GM18861 (cell line): Measurements from ENCODE around the gene STAMBP.
"Not testable (repeated sequence)": the region's sequence is repeated elsewhere in the genome, so short reads cannot be mapped to it uniquely, and the experiment has no call there.

ENCODE experiments used
- ATAC-seq: cut with Tn5 transposase; IDR thresholded peaks from one replicate; pipeline ENCODE4 v1.9.1; 2021; ENCODE audit not compliant: unreplicated experiment

Gene STAMBP

DNA sequence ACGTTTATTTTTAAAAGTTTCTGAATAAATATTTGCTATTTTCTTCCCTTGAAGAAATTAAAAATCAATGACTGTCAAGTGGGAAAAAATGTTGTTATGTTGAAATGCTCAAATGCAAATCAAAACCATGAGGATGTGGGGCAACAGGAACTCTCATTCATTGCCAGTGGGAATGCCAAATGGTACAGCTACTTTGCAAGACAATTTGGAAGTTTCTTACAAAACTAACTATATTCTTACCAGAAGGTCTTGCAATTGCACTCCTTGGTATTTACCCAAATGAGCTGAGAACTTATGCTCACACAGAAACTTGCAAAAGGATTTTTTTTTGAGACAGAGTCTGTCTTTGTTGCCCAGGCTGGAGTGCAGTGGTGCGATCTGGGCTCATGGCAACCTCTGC lies 56.6 kb downstream of the STAMBP start:
- ATAC-seq: no peak

- ATAC-seq: no peak
Measured at GRCh38 chr2:73886357-73886756, 57.6 kb downstream of the STAMBP start.

DNA sequence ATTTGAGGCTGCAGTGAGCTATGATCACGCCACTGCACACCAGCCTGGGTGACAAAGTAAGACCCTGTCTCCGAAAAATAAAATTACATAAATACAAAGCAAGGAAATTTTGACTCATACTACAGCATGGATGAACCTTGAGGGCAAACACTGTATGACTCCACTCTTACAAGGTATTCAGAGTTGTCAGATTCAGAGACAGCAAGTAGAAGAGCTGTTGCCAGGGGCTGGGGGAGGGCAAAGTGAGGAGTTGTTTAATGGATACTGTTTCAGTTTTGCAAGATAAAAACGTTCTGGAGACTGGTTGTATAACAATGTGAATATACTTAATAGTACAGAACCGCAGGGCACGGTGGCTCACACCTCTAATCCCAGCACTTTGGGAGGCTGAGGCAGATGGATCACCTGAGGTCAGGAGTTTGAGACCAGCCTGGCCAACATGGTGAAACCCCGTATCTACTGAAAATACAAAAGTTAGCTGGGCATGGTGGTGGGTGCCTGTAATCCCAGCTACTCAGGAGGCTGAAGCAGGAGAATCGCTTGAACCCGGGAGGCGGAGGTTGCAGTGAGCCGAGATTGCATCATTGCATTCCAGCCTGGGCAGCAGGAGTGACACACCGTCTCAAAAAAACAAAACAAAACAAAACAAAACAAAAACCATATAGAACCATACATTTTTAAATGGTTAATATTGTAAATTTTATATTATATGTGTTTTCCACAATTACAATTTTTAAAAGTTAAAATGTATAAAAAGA lies 59.0 kb downstream of the STAMBP start:
- not testable (repeated sequence) for ATAC-seq

DNA sequence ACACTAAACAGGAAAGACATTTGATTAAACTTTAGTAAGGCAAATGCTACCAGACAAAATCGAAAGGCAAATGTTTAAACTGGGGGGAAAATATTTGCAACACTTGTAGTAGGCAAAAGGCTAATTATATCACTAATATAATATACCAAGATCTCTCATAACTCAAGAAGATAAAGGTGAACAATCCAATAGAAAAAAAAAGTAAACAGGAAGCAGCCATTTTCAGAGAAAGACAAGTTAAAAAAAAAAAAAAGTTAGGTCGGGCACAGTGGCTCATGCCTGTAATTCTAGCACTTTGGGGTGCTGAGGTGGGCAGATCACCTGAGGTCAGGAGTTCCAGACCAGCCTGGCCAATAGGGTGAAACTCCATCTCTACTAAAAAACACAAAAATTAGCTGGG lies 59.6 kb downstream of the STAMBP start:
- no peak for ATAC-seq

- no peak for ATAC-seq
Measured at GRCh38 chr2:73889206-73889605, 60.4 kb downstream of the STAMBP start.

- ATAC-seq: no peak
Measured at GRCh38 chr2:73890301-73891092, 61.7 kb downstream of the STAMBP start.

DNA sequence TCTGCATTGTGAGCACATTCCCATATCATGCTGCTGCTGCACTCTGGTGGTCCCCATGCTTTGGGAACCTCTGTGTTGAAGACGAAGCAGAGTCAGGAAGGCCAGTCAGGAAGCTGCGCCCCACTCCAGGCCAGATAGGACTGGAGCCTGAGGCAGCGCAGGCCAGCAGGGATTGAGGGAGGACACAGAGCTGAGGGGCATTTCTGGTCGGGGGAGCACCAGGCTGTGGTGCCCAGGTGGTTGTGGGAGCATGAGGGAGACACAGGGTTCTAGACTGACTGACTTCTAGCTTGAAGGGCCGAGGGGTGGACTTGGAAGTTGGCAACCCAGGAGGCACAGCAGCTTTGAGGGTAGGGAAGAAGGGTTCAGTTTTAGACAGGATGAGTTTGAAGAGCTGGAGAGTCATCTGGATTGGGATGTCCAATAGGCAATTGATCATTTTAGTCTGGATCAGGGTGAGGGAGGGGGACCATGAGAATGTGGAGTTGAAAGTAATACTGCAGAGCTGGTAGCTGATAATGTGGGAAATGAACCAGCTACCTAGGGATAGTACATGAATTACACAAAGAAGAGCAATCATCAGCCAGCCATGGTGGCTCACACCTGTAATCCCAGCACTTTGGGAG lies 62.6 kb downstream of the STAMBP start:
- no peak for ATAC-seq

- no peak for ATAC-seq
Measured at GRCh38 chr2:73892631-73893329, 64.0 kb downstream of the STAMBP start, which contains the start of gene ACTG2. Gene ACTG2, plus strand, starts transcription at chr2:73893008. Its CDS starts 8,304 bp downstream, at chr2:73901312.

GRCh38 chr2:73893764-73894474 lies 65.2 kb downstream of the STAMBP start:
- no peak for ATAC-seq

DNA sequence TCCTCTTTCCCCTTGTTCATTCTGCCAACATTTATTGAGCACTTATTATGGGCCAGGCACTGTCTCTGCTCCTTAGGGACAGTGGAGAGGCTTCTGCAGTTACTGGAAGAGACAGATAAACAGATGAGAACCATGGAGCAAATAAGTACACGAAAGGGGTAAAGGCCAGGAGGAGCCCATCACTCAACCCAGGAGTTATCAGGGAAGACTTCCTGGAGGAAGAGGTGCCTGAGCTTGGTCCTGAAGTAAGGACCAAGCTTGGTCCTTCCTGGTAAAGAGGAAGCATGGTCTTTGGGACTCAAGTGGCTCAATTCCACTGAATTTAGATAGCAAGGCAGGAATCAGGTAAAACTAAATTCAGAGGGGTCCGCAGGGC lies 65.7 kb downstream of the STAMBP start:
- no peak for ATAC-seq

DNA sequence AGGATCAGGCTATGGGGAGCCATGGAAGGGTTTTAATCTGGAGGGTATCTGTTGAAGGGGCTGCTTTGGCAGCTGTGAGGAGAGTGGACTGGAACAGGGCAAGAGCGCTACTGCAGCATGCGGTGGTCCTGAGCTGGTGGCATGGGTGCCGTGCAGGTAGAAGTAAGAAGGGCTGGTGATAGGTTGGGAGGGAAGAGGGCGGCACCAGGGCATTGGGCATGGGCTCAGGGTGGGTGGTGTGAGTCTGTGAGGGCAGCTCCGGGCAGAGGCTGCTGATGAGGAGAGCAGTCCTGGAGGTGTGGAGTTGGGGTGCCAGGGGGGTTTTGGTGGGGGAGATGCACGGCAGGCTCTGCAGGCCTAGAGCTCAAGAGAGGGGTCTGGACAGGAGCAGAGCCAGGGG lies 66.1 kb downstream of the STAMBP start:
- ATAC-seq: no peak

DNA sequence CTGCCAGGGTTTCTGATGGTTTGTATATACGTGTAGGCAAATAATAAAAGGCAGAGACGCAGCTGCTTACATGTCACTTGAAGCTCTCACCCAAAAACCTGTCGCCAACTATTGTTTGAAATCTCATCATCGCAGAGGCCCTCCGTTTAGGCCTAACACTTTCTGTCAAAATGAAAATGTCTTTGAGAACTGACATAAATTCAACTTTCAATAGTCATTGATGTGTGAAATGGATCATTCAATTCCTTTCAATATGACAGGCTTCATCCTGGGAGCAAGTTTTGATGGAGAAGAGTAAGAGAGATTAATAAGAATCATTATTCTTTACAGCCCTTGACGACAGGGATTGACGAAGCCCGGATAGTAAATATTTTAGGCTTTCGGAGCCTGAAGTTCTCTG lies 66.7 kb downstream of the STAMBP start:
- no peak for ATAC-seq

DNA sequence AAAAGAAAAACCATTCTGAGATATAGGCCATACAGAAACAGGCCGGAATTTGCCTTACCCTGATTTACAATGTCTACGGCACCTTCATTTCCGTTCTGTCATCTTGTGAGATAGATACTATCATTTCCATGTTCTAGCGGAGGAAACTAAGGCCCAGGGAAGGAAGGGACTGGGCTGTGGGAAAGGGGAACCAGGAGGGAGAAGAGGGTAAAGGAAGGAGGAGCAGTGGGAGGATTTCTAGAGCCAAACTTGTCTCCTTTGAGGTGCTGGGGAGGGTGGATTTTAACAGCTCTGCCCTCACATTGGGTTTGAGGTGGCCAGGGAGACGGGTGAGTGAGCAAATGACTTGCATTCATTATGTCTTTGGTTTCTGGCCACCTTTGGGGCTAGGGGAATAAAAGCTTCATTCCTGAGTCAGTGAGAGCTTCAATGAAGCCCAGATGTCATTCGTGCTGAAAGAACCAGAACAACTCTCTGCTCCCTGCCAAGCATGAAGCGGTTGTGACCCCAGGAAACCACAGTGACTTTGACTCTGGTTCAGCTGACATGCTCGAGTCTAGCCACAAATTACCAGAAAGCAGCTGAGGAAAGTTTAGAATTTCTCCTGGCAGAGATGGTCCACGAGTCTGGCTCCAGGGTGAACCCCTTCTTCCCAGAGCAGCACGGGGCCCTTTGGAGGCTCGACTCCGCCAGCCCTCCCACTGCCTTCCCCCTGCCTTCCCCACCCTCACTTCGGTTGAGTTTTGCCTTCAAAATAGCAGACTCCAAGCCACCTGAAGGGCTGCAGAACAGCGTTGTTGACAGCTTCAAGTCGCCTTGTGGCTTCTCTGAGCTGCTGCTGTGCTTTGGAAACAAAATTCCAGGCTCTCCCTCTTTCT lies 67.8 kb downstream of the STAMBP start:
- ATAC-seq: peak; percentile 77

- ATAC-seq: no peak
Measured at GRCh38 chr2:73897240-73897583, 68.5 kb downstream of the STAMBP start.

- no peak for ATAC-seq
Measured at GRCh38 chr2:73897934-73898333, 69.2 kb downstream of the STAMBP start.

DNA sequence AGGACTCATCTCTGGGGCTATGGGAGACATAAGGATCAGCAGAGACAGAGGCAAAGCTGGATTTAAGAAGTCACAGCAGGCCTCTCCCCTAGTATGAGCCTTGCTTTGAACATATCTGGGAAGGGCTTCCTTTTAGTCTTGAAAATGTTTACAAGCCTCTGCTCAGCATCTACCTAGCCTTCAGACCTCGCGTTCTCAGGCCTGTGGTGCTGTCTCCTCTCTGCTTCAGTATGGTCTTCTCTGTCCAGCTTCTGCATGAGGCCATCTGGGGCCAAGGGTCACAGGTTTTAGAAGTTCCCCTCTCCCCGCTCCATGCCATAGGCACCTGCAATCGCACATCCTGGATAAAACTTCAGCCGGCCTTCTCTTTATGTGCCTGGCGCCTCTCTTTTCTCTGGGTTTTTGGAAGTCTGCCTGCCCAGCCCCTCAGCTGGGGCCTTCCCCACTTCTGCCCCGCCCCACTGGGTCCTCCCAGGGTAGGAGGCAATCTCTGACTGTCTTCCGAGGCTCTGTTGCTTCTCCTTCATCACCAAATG lies 71.1 kb downstream of the STAMBP start:
- ATAC-seq: no peak

GRCh38 chr2:73901143-73901542 lies 72.4 kb downstream of the STAMBP start:
- no peak for ATAC-seq

- no peak for ATAC-seq
Measured at GRCh38 chr2:73902284-73902683, 73.5 kb downstream of the STAMBP start.

GRCh38 chr2:73903313-73903712 lies 74.6 kb downstream of the STAMBP start:
- ATAC-seq: no peak
